ENCODE measurements around the gene GGT6.

DNA sequence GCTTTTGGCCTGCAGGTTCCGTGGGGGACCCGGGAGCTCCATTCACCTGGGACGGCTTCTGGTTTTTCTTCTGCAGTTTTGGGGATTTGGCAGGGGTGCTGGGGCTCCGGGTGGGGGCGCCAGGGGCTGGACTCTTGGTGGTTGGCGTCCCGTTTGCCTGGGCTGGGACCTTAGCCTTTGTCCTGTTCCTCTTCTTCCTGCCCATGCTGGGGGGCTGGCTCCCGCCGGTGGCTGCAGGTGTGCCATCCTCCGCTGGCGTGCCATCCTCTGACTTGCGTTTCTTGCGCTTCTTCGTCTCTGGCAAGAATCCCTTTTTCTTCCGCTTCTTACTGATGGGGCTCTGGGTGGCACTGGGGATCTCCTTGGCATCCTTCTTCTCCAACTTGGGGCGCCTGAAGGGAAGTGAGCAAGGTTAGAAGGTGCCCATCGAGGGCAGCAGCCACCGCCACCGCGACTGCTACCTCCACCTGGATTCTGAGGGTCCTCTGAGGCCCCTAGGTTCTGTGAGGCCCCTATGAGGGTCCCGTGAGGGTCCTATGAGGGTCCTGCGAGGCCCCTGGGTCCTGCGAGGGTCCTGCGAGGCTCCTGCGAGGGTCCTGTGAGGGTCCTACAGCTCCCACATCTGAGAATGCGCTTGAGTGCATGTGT is 20.7 kb downstream of the GGT6 start:
- TF ChIP-seq POLR2A (IDR thresholded peaks at IDR 0.05; ENCODE audit: low read depth, low read length) (no peak), TAF1 (IDR thresholded peaks at IDR 0.05; ENCODE audit: borderline replicate concordance, low read depth, low read length) (no peak)
